HEK293T (cell line): ENCODE data around the gene BACH1.

Source experiments
- CTCF ChIA-PET: fragments of 350-600 bp; formaldehyde crosslinking; extraction: SDS; loops from one replicate; lab custom pipeline; 2021; ENCODE audit warnings: antibody characterized with exemption, inconsistent platforms; lab: Yijun Ruan, JAX
- POLR2A ChIA-PET: fragments of 350-600 bp; formaldehyde crosslinking; extraction: SDS; loops from one replicate; lab custom pipeline; 2020; ENCODE audit warnings: antibody characterized with exemption, inconsistent platforms; lab: Yijun Ruan, JAX
- DNase-seq: peaks from one replicate; pipeline ENCODE4 v3.0.0; 2012; ENCODE audit warnings: mixed read lengths; ENCODE audit errors: extremely low spot score
- ARNT ChIP-seq: fragments of 450-650 bp; IDR thresholded peaks from 2 replicates; pipeline ENCODE4 v1.6.1; 2017; ENCODE audit warnings: mild to moderate bottlenecking
- BHLHE40 ChIP-seq: fragments of 450-650 bp; IDR thresholded peaks from 2 replicates; pipeline ENCODE4 v1.6.1; 2016; ENCODE audit warnings: mild to moderate bottlenecking, moderate library complexity, borderline replicate concordance
- CTBP1 ChIP-seq: fragments of 450-650 bp; IDR thresholded peaks from 2 replicates; pipeline ENCODE4 v1.6.1; 2016; ENCODE audit warnings: borderline replicate concordance
- ELF4 ChIP-seq: fragments of 450-650 bp; IDR thresholded peaks from 2 replicates; pipeline ENCODE4 v1.6.1; 2017; ENCODE audit warnings: antibody characterized with exemption
- FOXA1 ChIP-seq: fragments of 450-650 bp; IDR thresholded peaks from 2 replicates; pipeline ENCODE4 v1.6.1; 2016; ENCODE audit warnings: mild to moderate bottlenecking
- FOXK2 ChIP-seq: fragments of 450-650 bp; IDR thresholded peaks from 2 replicates; pipeline ENCODE4 v1.6.1; 2016; ENCODE audit warnings: mild to moderate bottlenecking
- FOXM1 ChIP-seq: fragments of 450-650 bp; IDR thresholded peaks from 2 replicates; pipeline ENCODE4 v1.6.1; 2017; ENCODE audit warnings: mild to moderate bottlenecking, borderline replicate concordance
- HDGF ChIP-seq: fragments of 450-650 bp; IDR thresholded peaks from 2 replicates; pipeline ENCODE4 v1.6.1; 2017; ENCODE audit warnings: antibody characterized with exemption, borderline replicate concordance
- L3MBTL2 ChIP-seq: fragments of 450-650 bp; conservative IDR thresholded peaks from 2 replicates; pipeline ENCODE4 v1.6.1; 2016; ENCODE audit warnings: mild to moderate bottlenecking
- LEF1 ChIP-seq: fragments of 450-650 bp; IDR thresholded peaks from 2 replicates; pipeline ENCODE4 v1.6.1; 2017; ENCODE audit warnings: mild to moderate bottlenecking, borderline replicate concordance
- NFRKB ChIP-seq: fragments of 450-650 bp; IDR thresholded peaks from 2 replicates; pipeline ENCODE4 v1.6.1; 2016; ENCODE audit warnings: mild to moderate bottlenecking, moderate library complexity
- PKNOX1 ChIP-seq: fragments of 450-650 bp; IDR thresholded peaks from 2 replicates; pipeline ENCODE4 v1.6.1; 2016
- SP1 ChIP-seq: fragments of 450-650 bp; IDR thresholded peaks from 2 replicates; pipeline ENCODE4 v1.6.1; 2017
- SUZ12 ChIP-seq: fragments of 450-650 bp; IDR thresholded peaks from 2 replicates; pipeline ENCODE4 v1.6.1; 2016; ENCODE audit warnings: mild to moderate bottlenecking
- TARDBP ChIP-seq: fragments of 450-650 bp; IDR thresholded peaks from 2 replicates; pipeline ENCODE4 v1.6.1; 2016
- ZNF384 ChIP-seq: fragments of 450-650 bp; IDR thresholded peaks from 2 replicates; pipeline ENCODE4 v1.6.1; 2016

Gene BACH1

GRCh38 chr21:29379517-29380054 is 80.9 kb downstream of the BACH1 start:
- no peak for TF ChIP-seq FOXK2
- no peak for TF ChIP-seq FOXA1
- DNase-seq: no peak
- POLR2A ChIA-PET: no interaction called here
- CTCF ChIA-PET: interaction anchor here (0.6 kb wide), 1 partner anchor 308 kb away, joined by 3 read pairs; no protein-coding TSS in a partner anchor

GRCh38 chr21:29382030-29382654 is 83.4 kb downstream of the BACH1 start:
- ChIA-PET CTCF (interaction anchor here (1.1 kb wide), 1 partner anchor 48 kb away, joined by 3 read pairs; no protein-coding TSS in a partner anchor), POLR2A (no interaction called here)
- DNase-seq: no peak
- TF ChIP-seq FOXA1 (no peak), TARDBP (no peak), BHLHE40 (no peak), ZNF384 (no peak), SP1 (no peak), L3MBTL2 (no peak), LEF1 (no peak), PKNOX1 (no peak), ARNT (no peak), CTBP1 (no peak)

GRCh38 chr21:29384683-29385359 is 86.1 kb downstream of the BACH1 start:
- CTCF ChIA-PET: no interaction called here
- no peak for DNase-seq
- POLR2A ChIA-PET: no interaction called here
- TF ChIP-seq LEF1 (no peak), FOXM1 (no peak), L3MBTL2 (no peak), BHLHE40 (no peak), ELF4 (no peak), SUZ12 (no peak), SP1 (no peak), HDGF (no peak), ZNF384 (no peak), ARNT (no peak), CTBP1 (no peak), PKNOX1 (no peak), NFRKB (no peak), FOXA1 (no peak), FOXK2 (no peak), TARDBP (no peak)

GRCh38 chr21:29385934-29386520 is 87.3 kb downstream of the BACH1 start:
- CTCF ChIA-PET: no interaction called here
- TF ChIP-seq TARDBP (no peak), ZNF384 (no peak), FOXM1 (no peak), HDGF (no peak), LEF1 (no peak), SUZ12 (no peak), SP1 (no peak), PKNOX1 (0 out of 2 replicates have a peak, but pooled peaks have one; percentile 18), CTBP1 (no peak)
- no peak for DNase-seq
- POLR2A ChIA-PET: no interaction called here

- POLR2A ChIA-PET: no interaction called here
Observed at GRCh38 chr21:29386803-29387202, 88.1 kb downstream of the BACH1 start.

GRCh38 chr21:29387598-29387997 is 88.9 kb downstream of the BACH1 start:
- CTCF ChIA-PET: no interaction called here
- TF ChIP-seq CTBP1: no peak
- no peak for TF ChIP-seq BHLHE40
- no peak for TF ChIP-seq ARNT
- no peak for TF ChIP-seq SUZ12
- no peak for TF ChIP-seq NFRKB
- TF ChIP-seq HDGF: no peak
- TF ChIP-seq TARDBP: no peak
- TF ChIP-seq FOXA1: no peak
- TF ChIP-seq ELF4: no peak
- no peak for TF ChIP-seq LEF1
- TF ChIP-seq FOXK2: no peak
- TF ChIP-seq ZNF384: no peak
- no peak for TF ChIP-seq SP1
- TF ChIP-seq L3MBTL2: no peak
- TF ChIP-seq PKNOX1: no peak
- no peak for TF ChIP-seq FOXM1

More at GRCh38 chr21:29386803-29387202, 88.1 kb downstream of the BACH1 start:
- no peak for DNase-seq
- no peak for TF ChIP-seq L3MBTL2
- CTCF ChIA-PET: no interaction called here

More at GRCh38 chr21:29387598-29387997, 88.9 kb downstream of the BACH1 start:
- DNase-seq: no peak
- POLR2A ChIA-PET: no interaction called here
